HG02884 (cell line): ENCODE measurements around the gene TXNDC15.

Source experiments
- ATAC-seq: cut with Tn5 transposase; IDR thresholded peaks from one replicate; pipeline ENCODE4 v1.9.1; 2021; ENCODE audit warnings: mild to moderate bottlenecking, moderate library complexity; ENCODE audit not compliant: unreplicated experiment

Gene TXNDC15

GRCh38 chr5:134917070-134917815, 43.1 kb downstream of the TXNDC15 start:
- no peak for ATAC-seq

- ATAC-seq: no peak
Observed at GRCh38 chr5:134918861-134919260, 44.7 kb downstream of the TXNDC15 start.

GRCh38 chr5:134920848-134921575, 46.8 kb downstream of the TXNDC15 start:
- no peak for ATAC-seq

- no peak for ATAC-seq
Observed at GRCh38 chr5:134932508-134932907, 58.3 kb downstream of the TXNDC15 start.

DNA sequence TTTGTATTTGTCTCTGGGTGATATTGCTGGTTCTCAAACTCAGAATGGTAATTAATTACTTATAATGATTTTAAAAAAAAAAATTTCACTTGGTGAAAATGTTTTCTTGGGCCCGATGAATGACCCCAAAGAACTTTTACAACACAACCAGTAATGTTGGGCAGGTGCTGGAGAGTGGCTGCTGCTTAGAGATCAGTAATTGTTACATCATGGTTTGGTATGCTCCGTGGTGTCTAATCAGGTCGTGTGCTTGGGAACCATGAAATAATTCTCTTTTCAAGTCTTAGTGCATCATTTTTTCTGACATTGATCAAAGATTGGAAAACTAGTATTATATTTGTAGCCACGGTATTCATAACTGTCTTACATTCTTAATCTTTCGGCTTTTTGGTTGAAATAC, 60.0 kb downstream of the TXNDC15 start:
- no peak for ATAC-seq

GRCh38 chr5:134935711-134936602, 61.8 kb downstream of the TXNDC15 start:
- ATAC-seq: no peak

DNA sequence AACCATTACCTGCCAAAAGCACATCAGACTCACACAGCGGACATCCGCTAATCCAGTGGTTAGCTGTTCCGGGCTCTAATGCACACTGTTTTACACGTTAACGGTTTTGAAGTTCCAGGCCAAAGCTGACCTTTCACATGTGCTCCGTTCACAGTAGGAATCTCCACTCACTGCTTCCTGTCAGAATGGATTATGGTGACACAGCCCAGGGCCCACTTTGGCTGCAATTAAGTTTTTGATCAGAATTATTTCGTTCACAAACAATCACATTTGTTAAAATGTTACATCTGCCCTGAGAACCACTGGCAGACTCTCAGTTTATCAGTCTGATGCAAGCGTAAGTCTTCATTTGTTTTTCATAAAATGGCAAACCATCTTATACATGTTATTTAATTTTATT, 63.4 kb downstream of the TXNDC15 start:
- ATAC-seq: no peak

DNA sequence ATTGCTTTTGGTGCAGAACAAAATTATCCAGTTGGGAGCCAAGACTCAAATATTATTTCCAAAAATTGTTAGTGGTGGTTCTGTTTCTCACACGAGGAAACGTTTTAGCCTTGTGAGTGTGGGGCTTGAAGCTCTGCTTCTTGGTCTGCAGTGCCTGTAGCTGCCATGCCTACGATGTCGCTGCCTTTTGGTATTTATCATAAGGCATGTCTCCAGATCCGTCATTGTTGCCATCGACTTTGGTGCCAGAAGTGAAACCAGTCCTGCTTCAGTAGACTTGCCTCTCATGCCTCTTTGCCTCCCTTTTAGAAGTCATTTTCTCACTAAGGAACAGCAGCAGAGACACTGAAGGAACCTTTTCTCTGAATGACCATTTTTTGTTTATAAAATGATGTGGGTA, 63.9 kb downstream of the TXNDC15 start:
- ATAC-seq: no peak

DNA sequence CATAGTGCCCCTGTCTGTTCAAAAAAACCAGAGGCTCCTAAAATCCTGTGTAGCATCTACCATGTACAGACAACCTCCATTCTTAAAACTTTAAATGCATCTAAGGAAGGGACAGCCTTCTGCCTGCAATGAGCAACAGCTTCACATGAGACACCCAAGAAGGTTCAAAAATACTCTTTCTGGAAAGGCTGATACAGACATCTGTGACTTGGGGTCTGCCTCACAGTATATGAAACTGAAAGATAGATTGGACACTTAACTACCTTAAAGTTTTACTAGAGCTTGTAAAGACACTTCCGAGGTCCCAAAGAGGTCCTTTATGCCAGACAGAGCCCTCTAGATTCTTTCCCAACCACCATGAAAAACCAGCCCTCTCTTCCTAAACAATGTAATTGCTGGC, 65.3 kb downstream of the TXNDC15 start:
- no peak for ATAC-seq

DNA sequence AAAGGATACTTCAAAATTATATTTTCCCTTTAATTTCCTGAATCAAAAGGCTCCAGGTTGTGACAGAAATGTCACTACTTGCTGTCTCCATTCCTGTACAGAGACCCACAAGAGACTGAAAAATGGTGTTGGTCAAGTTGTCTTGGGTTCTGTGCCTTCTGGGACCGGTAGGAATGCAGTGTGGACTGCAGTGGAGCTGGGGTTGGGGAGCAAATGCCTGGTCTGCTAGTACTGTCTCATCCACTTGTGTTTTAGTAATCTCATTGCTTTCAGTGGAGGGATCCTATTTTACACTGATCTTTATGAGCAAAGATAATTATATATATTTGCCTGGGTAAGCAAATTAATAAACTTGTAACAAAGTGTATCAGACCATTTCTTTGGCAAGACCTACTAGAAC, 69.4 kb downstream of the TXNDC15 start:
- no peak for ATAC-seq

GRCh38 chr5:134944630-134945029, 70.5 kb downstream of the TXNDC15 start:
- no peak for ATAC-seq

DNA sequence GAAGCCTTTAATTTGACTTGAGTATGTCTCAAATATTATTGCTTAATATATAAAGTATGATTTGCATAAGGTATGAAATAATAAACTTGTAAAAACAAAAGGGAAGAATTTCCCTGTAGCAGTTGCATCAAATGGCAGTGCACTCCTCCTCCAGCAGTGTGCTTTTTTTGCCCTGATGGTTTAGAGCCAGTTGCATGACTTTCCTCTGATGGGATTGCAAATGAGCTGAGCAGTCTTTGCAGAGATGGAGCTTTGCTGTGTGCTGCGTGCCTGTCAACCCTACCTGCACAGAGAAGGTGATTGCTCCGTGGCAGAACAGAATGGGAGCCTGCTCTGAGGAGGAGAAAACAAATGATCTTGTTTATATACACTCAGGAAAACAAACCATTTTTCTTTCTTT, 70.9 kb downstream of the TXNDC15 start:
- ATAC-seq: no peak

DNA sequence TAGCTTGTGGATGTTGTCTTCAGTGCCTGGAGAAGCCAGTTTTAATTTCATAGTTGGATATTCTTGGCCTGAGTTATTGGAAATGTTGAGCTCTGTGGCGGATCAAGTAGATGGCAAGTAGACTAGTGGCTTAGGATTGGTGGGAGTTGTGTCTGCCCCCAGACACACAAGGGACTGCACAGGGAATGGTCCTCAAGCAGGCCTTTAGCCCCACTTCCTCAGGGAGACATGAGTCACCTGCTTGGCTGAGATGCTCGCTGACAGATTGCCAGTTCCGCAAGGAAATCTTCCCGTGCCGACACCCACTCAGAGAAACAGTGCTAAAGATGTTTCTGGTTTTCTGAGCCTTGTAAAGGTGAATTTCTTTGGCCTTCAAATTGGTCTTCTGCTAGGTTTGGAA, 74.7 kb downstream of the TXNDC15 start:
- no peak for ATAC-seq

DNA sequence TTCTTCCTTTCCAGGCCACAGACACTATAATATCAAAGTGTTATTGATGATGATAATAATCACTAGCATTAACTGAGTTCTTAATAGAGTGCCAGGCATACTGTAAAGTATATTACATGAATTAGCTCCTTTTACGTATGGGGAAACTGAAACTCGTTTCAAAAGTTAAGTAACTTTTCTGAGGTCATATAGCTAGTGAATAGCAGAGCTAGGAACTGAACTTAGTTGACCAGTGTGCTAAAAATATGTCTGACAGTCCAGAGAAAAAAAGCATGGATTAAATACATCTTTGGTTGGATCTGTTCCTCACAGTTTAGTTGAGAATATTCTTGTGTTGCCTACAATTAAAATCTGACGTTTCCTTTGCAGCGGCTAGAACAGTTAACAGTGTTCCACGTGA, 75.1 kb downstream of the TXNDC15 start:
- no peak for ATAC-seq
